HL-60 (cell line): ENCODE data around the gene GABRD.

Experiments
- CTCF ChIP-seq: IDR thresholded peaks from one replicate; pipeline ENCODE4 v1.5.1; 2011; ENCODE audit warnings: low read length, control low read depth, inconsistent platforms; ENCODE audit not compliant: insufficient read depth
- GABPA ChIP-seq: IDR thresholded peaks from 2 replicates; pipeline ENCODE4 v1.6.1; 2012; ENCODE audit warnings: low read depth
- REST ChIP-seq: IDR thresholded peaks from 2 replicates; pipeline ENCODE4 v1.6.1; 2012; ENCODE audit warnings: low read depth; ENCODE audit not compliant: insufficient replicate concordance

GRCh38 chr1:2067393-2067792, 48.2 kb downstream of the GABRD start:
- TF ChIP-seq REST (no peak), CTCF (no peak), GABPA (no peak)
